IMR-90 (cell line): ENCODE results near the gene MTFR2. TPM values are rescaled to one million over a fixed set of nuclear protein-coding genes. Genes with fewer than 3 reads are reported as not detected.

Experiments
- ATAC-seq: fragments of 200-7000 bp; cut with Tn5 transposase; 2 replicates; pipeline ENCODE4 v1.9.1; 2020; ENCODE audit warnings: low read depth, mild to moderate bottlenecking, moderate library complexity
- BruUV-seq: library from RNA; stranded (reverse); fragments of 400-500 nt; replicated peaks from 2 replicates; lab custom pipeline; 2021; lab: Mats Ljungman, UMichigan
- CTCF ChIA-PET: fragments of 300-600 bp; formaldehyde crosslinking; extraction: SDS; loops from one replicate; lab custom pipeline; 2021; ENCODE audit warnings: antibody characterized with exemption; lab: Yijun Ruan, JAX
- POLR2A ChIA-PET: fragments of 300-600 bp; sonication (Branson Sonifier 250); formaldehyde crosslinking; loops from one replicate; lab custom pipeline; 2022; ENCODE audit warnings: antibody characterized with exemption; ENCODE audit not compliant: unreplicated experiment; lab: Charles Lee
- DNase-seq: peaks from one replicate; pipeline ENCODE4 v3.0.0; 2013
- H2AFZ ChIP-seq: replicated peaks from 2 replicates; pipeline ENCODE3; 2013; ENCODE audit warnings: low read length, mild to moderate bottlenecking; ENCODE audit not compliant: poor library complexity
- H2AK5ac ChIP-seq: 2 replicates; pipeline ENCODE4 v1.6.1; 2013; ENCODE audit warnings: low read depth, low read length, inconsistent platforms
- H2AK9ac ChIP-seq: replicated peaks from 2 replicates; pipeline ENCODE3; 2013; ENCODE audit warnings: mild to moderate bottlenecking, low read depth, low read length, moderate library complexity; ENCODE audit not compliant: poor library complexity
- H2BK120ac ChIP-seq: 2 replicates; pipeline ENCODE4 v1.6.1; 2013; ENCODE audit warnings: low read depth, low read length, inconsistent platforms
- H2BK15ac ChIP-seq: 3 replicates; pipeline ENCODE4 v1.6.1; 2013; ENCODE audit warnings: low read depth, low read length, inconsistent platforms
- H2BK20ac ChIP-seq: 2 replicates; pipeline ENCODE4 v1.6.1; 2013; ENCODE audit warnings: low read depth, mild to moderate bottlenecking, inconsistent platforms, low read length, moderate library complexity
- H2BK5ac ChIP-seq: 2 replicates; pipeline ENCODE4 v1.6.1; 2013; ENCODE audit warnings: mild to moderate bottlenecking, low read depth, low read length, inconsistent platforms; ENCODE audit not compliant: poor library complexity, severe bottlenecking
- H3K14ac ChIP-seq: replicated peaks from 2 replicates; pipeline ENCODE4 v1.6.1; 2013; ENCODE audit warnings: low read depth, low read length, inconsistent platforms
- H3K18ac ChIP-seq: 2 replicates; pipeline ENCODE4 v1.6.1; 2013; ENCODE audit warnings: low read depth, low read length, control low read depth
- H3K23ac ChIP-seq: 2 replicates; pipeline ENCODE4 v1.6.1; 2013; ENCODE audit warnings: low read depth, low read length, inconsistent platforms
- H3K27ac ChIP-seq: 2 replicates; pipeline ENCODE4 v1.5.1; 2013; ENCODE audit warnings: mild to moderate bottlenecking, control low read depth, low read length; ENCODE audit not compliant: insufficient read depth
- H3K27me3 ChIP-seq: 2 replicates; pipeline ENCODE4 v1.6.1; 2013; ENCODE audit warnings: low read length; ENCODE audit not compliant: control insufficient read depth, insufficient read depth
- H3K36me3 ChIP-seq: 2 replicates; pipeline ENCODE4 v1.6.1; 2013; ENCODE audit warnings: low read length, mixed read lengths; ENCODE audit not compliant: control insufficient read depth, insufficient read depth
- H3K4ac ChIP-seq: 2 replicates; pipeline ENCODE4 v1.6.1; 2013; ENCODE audit warnings: low read depth, low read length, inconsistent platforms
- H3K4me1 ChIP-seq: 2 replicates; pipeline ENCODE4 v1.6.1; 2013; ENCODE audit warnings: low read length, mixed read lengths; ENCODE audit not compliant: control insufficient read depth, insufficient read depth
- H3K4me2 ChIP-seq: 2 replicates; pipeline ENCODE4 v1.6.1; 2013; ENCODE audit warnings: low read depth, mild to moderate bottlenecking, control low read depth, low read length, moderate library complexity
- H3K4me3 ChIP-seq: 2 replicates; pipeline ENCODE4 v1.5.1; 2013; ENCODE audit warnings: low read depth, mild to moderate bottlenecking, control low read depth, low read length, moderate library complexity; ENCODE audit not compliant: insufficient read depth
- H3K56ac ChIP-seq: 2 replicates; pipeline ENCODE4 v1.6.1; 2013; ENCODE audit warnings: low read length, inconsistent platforms; ENCODE audit not compliant: insufficient read depth; ENCODE audit errors: extremely low read depth
- H3K79me1 ChIP-seq, 2 experiments: 2 replicates each; pipeline ENCODE4 v1.6.1; 2013; ENCODE audit warnings: low read length in 2 of 2, inconsistent platforms in 1 of 2, low read depth in 1 of 2
- H3K9ac ChIP-seq: 2 replicates; pipeline ENCODE4 v1.6.1; 2013; ENCODE audit warnings: low read depth, low read length, control low read depth
- H3K9me1 ChIP-seq: 2 replicates; pipeline ENCODE4 v1.6.1; 2013; ENCODE audit warnings: low read length, inconsistent platforms; ENCODE audit not compliant: insufficient read depth
- H3K9me3 ChIP-seq: 2 replicates; pipeline ENCODE4 v1.6.1; 2013; ENCODE audit warnings: low read length; ENCODE audit not compliant: control insufficient read depth, insufficient read depth
- H4K20me1 ChIP-seq: 2 replicates; pipeline ENCODE4 v1.6.1; 2013; ENCODE audit warnings: low read length, inconsistent platforms; ENCODE audit not compliant: insufficient read depth
- H4K5ac ChIP-seq: 2 replicates; pipeline ENCODE4 v1.6.1; 2013; ENCODE audit warnings: mild to moderate bottlenecking, low read depth, low read length, control low read depth
- H4K8ac ChIP-seq, 2 experiments: 2 replicates each; pipeline ENCODE4 v1.6.1; 2013; ENCODE audit warnings: low read depth in 2 of 2, low read length in 2 of 2, control low read depth in 1 of 2, inconsistent platforms in 1 of 2
- H4K91ac ChIP-seq: 2 replicates; pipeline ENCODE4 v1.6.1; 2013; ENCODE audit warnings: low read depth, low read length, inconsistent platforms; ENCODE audit not compliant: insufficient read depth
- BHLHE40 ChIP-seq: fragments of 150-350 bp; IDR thresholded peaks from 2 replicates; pipeline ENCODE4 v1.6.1; 2016; ENCODE audit warnings: mild to moderate bottlenecking, low read depth, low read length
- CEBPB ChIP-seq: IDR thresholded peaks from 2 replicates; pipeline ENCODE4 v1.6.1; 2012; ENCODE audit warnings: low read depth, low read length, improper control_type of control experiment
- CHD1 ChIP-seq: IDR thresholded peaks from 2 replicates; pipeline ENCODE4 v1.6.1; 2012; ENCODE audit warnings: low read depth, low read length, improper control_type of control experiment
- MAZ ChIP-seq: IDR thresholded peaks from 2 replicates; pipeline ENCODE4 v1.6.1; 2012; ENCODE audit warnings: low read depth, mild to moderate bottlenecking, low read length, improper control_type of control experiment, moderate library complexity, borderline replicate concordance
- MXI1 ChIP-seq: IDR thresholded peaks from 2 replicates; pipeline ENCODE4 v1.6.1; 2012; ENCODE audit warnings: low read depth, mild to moderate bottlenecking, low read length, moderate library complexity, borderline replicate concordance
- NFE2L2 ChIP-seq: fragments of 150-350 bp; IDR thresholded peaks from 2 replicates; pipeline ENCODE4 v1.6.1; 2016; ENCODE audit warnings: low read depth, mild to moderate bottlenecking, low read length
- RAD21 ChIP-seq: IDR thresholded peaks from 2 replicates; pipeline ENCODE4 v1.6.1; 2012; ENCODE audit warnings: low read length, improper control_type of control experiment
- RCOR1 ChIP-seq: IDR thresholded peaks from 2 replicates; pipeline ENCODE4 v1.6.1; 2012; ENCODE audit warnings: mild to moderate bottlenecking, low read length, improper control_type of control experiment; ENCODE audit not compliant: insufficient replicate concordance
- SMC3 ChIP-seq: fragments of 150-350 bp; IDR thresholded peaks from 2 replicates; pipeline ENCODE4 v1.6.1; 2016; ENCODE audit warnings: low read depth, mild to moderate bottlenecking, antibody characterized with exemption, low read length, moderate library complexity
- USF2 ChIP-seq: fragments of 150-350 bp; IDR thresholded peaks from 2 replicates; pipeline ENCODE4 v1.6.1; 2017; ENCODE audit warnings: mild to moderate bottlenecking, antibody characterized with exemption, low read length, low read depth
- WGBS, 2 experiments: methylation state at CpG; one replicate each; pipeline versions ENCODE4 v1.1.5 to v1.1.7; 2013; ENCODE audit warnings: missing lambda C conversion rate in 2 of 2; ENCODE audit not compliant: insufficient read length in 1 of 2; ENCODE audit errors: extremely low coverage in 2 of 2; 5-methylcytosine and 5-hydroxymethylcytosine counted together
- dilution Hi-C: fragments of 300-500 bp; cut with HindIII; formaldehyde crosslinking; loops from one replicate; pipeline ENCODE4 v1.14.3; 2018; ENCODE audit warnings: low sequenced_read_pairs; ENCODE audit not compliant: unreplicated experiment
- in situ Hi-C: fragments of 300-500 bp; cut with MboI; formaldehyde crosslinking; loops from 3 replicates; pipeline ENCODE4 v1.14.3; 2019; ENCODE audit warnings: low sequenced_read_pairs, inconsistent platforms, mixed read lengths
- intact Hi-C: fragments of 100-400 bp; cut with micrococcal nuclease; formaldehyde crosslinking; loops from 2 replicates; pipeline ENCODE4 v1.10.0; 2022
- polyA plus RNA-seq, 3 experiments: library from polyadenylated mRNA; depleted of rRNA; stranded (reverse); fragments of >200 nt; gene quantifications; 2 replicates each; pipeline ENCODE4 v1.2.3, GENCODE V29; 2012; ENCODE audit warnings: low replicate concordance in 1 of 3
- total RNA-seq: library from RNA; depleted of rRNA; stranded (reverse); fragments of >200 nt; gene quantifications from 2 replicates; pipeline ENCODE4 v1.2.3, GENCODE V29; 2012
- TF ChIP-seq, protein P1 (sequence below): fragments of 150-350 bp; IDR thresholded peaks from 2 replicates; pipeline ENCODE4 v1.6.1; 2016; ENCODE audit warnings: low read depth, mild to moderate bottlenecking, low read length, moderate library complexity, borderline replicate concordance

Gene MTFR2
- total and polyA plus RNA-seq, 2 of the 4 experiments (the other 2 are of a cell fraction) = 0.72 to 7.2 TPM

DNA sequence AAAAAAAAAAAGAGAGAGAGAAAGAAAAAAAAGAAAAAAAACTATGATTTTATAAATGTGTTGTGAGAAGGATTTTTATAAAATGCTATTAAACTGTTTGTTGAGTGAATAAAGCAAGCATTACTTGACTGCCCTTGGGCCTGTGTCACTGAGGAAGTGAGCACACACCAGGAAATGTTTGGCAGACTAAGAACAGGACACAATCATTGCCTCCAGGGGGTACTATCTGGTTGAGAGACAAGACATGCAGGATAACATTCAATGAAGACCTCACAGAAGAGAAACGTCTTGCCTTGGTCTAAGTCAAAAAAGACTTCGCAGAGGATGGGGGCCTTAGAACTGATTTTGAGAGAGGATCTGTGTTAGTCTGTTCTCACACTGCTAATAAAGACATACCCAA is 40.6 kb downstream of the MTFR2 start:
- Histone ChIP-seq H4K91ac (no peak overlapping the region), H2AK9ac (no peak overlapping the region), H3K4ac (no peak overlapping the region), H4K8ac (no peak overlapping the region), H3K9ac (no peak overlapping the region), H3K18ac (no peak overlapping the region), H3K27me3 (no peaks in the 10 kb centered on the region), H4K20me1 (no peaks in the 10 kb centered on the region), H3K4me3 (no peak overlapping the region), H3K56ac (no peak overlapping the region), H3K36me3 (no peaks in the 10 kb centered on the region), H3K9me3 (no peaks in the 10 kb centered on the region), H3K9me1 (no peaks in the 10 kb centered on the region), H3K79me1 (no peaks in the 10 kb centered on the region), H2AFZ (no peak overlapping the region), H2BK5ac (no peak overlapping the region), H2BK15ac (no peak overlapping the region), H3K23ac (no peak overlapping the region), H2AK5ac (no peak overlapping the region), H4K5ac (no peak overlapping the region), H3K4me1 (peaks cover 2% of the 10 kb centered on the region; the same call in 1 of the 2 replicates), H2BK20ac (no peak overlapping the region), H3K4me2 (no peak overlapping the region), H3K14ac (no peak overlapping the region), H3K27ac (no peak overlapping the region), H2BK120ac (no peak overlapping the region)
- in situ Hi-C loops (no loop called here), intact Hi-C loops (no loop called here), dilution Hi-C loops (no loop called here)
- no TSS peak for BruUV-seq
- ATAC-seq (no peak), DNase-seq (no peak)
- ChIA-PET POLR2A (no interaction called here), CTCF (no interaction called here)
- TF ChIP-seq SMC3 (no peak), RCOR1 (no peak), BHLHE40 (no peak), NFE2L2 (no peak), MAZ (no peak), CHD1 (no peak), MXI1 (no peak), RAD21 (no peak), CEBPB (no peak), USF2 (no peak)
- TF ChIP-seq, protein P1, sequence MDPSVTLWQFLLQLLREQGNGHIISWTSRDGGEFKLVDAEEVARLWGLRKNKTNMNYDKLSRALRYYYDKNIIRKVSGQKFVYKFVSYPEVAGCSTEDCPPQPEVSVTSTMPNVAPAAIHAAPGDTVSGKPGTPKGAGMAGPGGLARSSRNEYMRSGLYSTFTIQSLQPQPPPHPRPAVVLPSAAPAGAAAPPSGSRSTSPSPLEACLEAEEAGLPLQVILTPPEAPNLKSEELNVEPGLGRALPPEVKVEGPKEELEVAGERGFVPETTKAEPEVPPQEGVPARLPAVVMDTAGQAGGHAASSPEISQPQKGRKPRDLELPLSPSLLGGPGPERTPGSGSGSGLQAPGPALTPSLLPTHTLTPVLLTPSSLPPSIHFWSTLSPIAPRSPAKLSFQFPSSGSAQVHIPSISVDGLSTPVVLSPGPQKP = no peak
- WGBS, 2 experiments = no CpG with 5 or more reads among the region's 2 CpGs
